Ammon's horn (tissue), 1 donor: ENCODE results near the gene HPS1.
A peak's percentile ranks its signal among the peaks of the same experiment; 100 is the strongest.

ENCODE experiments used
- DNase-seq: peaks from one replicate; pipeline ENCODE4 v3.0.0-alpha.2; 2016; ENCODE audit warnings: low spot score

The HPS1 gene

GRCh38 chr10:98411768-98412167, 35.0 kb downstream of the HPS1 start:
- DNase-seq, result no peak

DNA sequence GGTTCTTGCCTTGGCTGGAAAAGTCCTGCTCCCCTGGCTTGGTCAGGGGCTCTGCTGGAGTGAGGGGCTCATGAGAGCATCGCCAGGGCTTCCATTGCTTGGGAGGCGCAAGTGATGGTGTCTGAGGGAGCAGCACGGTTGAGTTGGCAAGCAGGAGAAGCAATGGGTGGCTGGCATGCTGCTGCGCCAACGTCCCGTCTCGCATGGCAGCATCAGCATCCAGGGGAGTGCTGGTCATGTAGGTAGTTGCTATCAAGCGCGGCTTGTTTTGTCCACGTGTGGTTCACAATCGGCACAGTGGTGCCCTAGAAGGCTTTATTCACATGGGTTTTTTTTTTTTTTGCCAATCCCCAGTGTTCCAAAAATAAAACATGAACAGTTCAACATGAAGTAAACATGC, 35.6 kb downstream of the HPS1 start:
- DNase-seq, result no peak

GRCh38 chr10:98410759-98411158, 36.0 kb downstream of the HPS1 start:
- no peak for DNase-seq

DNA sequence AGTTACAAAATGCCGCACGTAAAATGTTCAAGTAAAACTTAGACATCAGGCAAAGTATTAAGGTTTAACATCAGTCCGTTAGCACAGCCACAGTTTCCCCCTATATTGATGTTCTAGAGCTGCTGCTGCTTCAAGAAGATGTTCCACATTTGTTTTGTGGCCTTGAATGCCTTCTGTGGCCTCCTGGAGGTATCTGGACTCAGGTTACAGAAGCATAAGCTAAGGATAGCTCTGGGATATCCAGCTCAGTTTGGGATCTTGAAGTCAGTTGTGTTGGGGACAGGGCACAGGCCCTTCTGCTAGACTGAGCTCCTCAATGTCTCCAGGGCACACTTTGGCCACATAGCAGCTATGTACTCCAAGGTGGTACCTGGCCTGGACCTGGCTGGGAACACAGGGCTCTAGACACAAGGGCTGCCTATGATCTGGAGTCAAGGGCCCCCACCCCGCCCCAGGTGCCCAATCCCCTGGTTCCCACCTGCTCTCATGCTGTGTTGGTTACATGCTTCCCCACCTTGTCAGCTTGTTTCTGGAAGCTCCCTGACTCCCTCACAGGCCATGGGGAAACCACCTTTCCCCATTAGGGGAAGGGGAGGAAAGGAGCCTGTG, 36.5 kb downstream of the HPS1 start:
- no peak for DNase-seq

DNA sequence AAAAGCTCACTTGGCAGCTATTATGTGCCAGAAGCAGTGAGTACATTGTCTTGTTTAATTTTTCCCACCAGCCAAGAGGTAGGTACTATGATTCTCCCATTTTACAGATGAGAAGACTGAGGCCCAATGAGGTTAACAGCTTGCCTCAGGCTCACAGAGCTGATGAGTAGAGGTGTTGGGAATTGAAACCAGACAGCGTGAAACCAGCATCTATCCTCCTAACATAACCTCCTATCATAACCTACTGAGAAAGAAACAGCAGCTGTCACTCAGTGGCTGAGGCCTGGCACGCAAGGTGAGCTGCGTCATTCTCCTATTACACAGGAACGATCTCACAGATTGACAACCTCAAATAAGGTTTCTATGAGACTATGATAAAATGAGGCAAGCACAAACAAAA, 37.9 kb downstream of the HPS1 start:
- DNase-seq, result no peak

- no peak for DNase-seq
Observed at GRCh38 chr10:98407744-98408241, 38.9 kb downstream of the HPS1 start.

GRCh38 chr10:98407017-98407743, 39.6 kb downstream of the HPS1 start:
- no peak for DNase-seq

DNA sequence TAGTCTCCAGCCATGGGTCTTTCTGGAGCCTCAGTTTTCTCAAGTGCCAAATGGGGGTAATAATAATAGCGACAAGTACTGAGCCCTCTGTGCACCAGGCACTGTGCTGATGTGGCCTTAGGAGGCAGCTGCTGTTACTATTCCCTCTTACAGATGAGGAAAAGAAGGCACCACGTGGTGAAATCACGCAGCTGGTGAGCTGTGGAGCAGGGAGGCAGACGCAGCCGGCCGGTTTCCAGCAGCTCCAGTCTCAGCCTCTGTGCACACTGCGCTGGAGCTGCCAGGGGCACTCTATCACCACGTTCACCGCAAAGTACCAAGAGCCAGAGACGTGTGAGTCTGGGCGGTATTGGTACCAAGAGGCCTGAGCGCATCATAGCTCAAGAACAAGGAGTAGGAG, 41.3 kb downstream of the HPS1 start:
- peak; percentile 49 for DNase-seq

DNA sequence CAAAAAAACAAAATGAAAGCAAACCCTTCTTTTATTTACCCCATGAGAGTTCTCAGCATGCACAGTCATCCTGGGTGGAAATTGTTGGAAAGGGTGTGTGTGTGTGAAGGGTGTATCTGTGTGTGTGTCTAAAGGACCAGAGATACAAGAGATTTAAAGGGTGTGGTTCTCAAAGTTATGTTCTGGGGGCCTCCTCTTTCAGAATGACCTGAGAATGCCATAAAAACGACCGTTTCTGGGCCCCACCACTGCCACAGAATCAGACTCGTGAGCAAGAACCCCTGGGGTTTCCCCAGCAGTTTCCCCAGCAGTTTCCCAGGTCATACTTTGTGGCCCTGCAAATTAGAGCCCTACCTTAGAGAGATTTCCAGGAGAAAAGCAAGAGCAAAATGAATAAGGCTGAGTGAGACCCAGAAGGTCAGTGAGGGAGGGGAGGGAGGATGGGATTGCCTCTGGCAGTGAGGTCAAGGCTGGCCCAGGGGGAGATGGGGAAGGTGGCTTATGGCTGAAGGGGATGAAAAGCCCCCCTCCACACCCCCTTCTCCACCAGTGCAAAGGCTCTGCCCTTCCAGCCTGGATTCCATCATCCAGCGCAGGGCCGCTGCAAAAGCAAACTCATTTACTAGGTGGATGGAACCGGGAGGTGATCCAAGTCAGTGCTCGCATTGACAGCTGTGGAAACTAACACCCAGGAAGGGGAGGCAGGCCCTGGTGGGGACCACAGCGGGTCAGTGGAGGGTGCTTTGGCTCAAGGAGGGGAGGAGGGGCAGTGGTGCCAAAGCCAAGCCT, 42.0 kb downstream of the HPS1 start:
- no peak for DNase-seq

GRCh38 chr10:98403812-98404504, 42.8 kb downstream of the HPS1 start:
- no peak for DNase-seq

GRCh38 chr10:98402931-98403718, 43.6 kb downstream of the HPS1 start:
- no peak for DNase-seq

GRCh38 chr10:98402478-98402877, 44.3 kb downstream of the HPS1 start:
- DNase-seq, result no peak

GRCh38 chr10:98400482-98400881, 46.3 kb downstream of the HPS1 start:
- no peak for DNase-seq

DNA sequence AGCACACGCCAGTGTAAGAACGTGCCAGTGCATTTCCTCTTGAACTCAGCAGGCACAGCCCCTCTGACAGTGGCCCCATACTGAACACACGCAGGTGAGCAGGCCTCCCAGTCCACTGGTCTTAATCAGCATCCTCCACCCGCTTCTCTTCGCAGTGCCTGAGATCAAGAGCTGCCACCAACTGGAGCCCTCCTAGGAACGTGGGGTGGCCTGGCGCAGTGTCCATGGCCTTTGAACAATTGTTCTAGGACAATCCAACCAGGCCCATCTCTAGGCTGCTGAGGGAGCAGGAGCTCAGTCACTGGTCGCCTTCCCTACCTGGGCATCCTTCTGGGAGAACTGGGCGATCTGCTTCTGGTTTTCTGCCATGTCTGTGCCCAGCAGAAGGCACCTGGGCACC, 47.0 kb downstream of the HPS1 start:
- DNase-seq, result no peak

- no peak for DNase-seq
Observed at GRCh38 chr10:98397089-98397600, 49.6 kb downstream of the HPS1 start.

- no peak for DNase-seq
Observed at GRCh38 chr10:98396096-98397063, 50.4 kb downstream of the HPS1 start.

- DNase-seq, result no peak
Observed at GRCh38 chr10:98394851-98395440, 51.8 kb downstream of the HPS1 start.

DNA sequence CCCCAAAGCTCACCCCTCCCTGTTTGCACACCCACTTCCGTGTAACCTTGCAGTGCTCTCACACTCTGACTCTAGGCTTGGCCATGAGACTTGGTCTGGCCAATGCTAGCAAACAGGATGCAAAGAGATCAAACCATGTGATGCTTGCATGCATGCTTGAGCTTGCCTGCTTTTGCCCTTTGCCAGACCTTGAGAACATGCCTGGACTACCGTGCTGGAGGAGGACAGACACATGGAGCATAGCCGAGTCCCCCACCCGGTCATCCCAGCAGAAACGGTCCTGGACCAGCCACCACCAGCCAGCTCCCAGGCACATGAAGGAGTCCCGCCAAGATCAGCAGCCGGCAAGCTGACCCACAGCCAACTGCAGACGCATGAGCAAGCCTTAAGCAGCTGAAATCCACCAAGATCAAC, 55.1 kb downstream of the HPS1 start:
- peak; percentile 40 for DNase-seq

GRCh38 chr10:98391065-98391464, 55.7 kb downstream of the HPS1 start:
- no peak for DNase-seq

- DNase-seq, result no peak
Observed at GRCh38 chr10:98390406-98390805, 56.3 kb downstream of the HPS1 start.
